VCaP (cell line): Measurements from ENCODE around the gene MME.

Source experiments
- H3K27ac ChIP-seq: fragments of 450-650 bp; 2 replicates; pipeline ENCODE4 v1.5.1; 2017
- CTCF ChIP-seq: fragments of 450-650 bp; conservative IDR thresholded peaks from 2 replicates; pipeline ENCODE4 v1.5.1; 2017; ENCODE audit warnings: mild to moderate bottlenecking, moderate library complexity

Gene MME

GRCh38 chr3:155164306-155164705, 84.2 kb downstream of the MME start:
- H3K27ac ChIP-seq, result peak overlapping the region; percentile 41
- no peak for TF ChIP-seq CTCF

- no peak for TF ChIP-seq CTCF
- no peak overlapping the region for H3K27ac ChIP-seq
Measured at GRCh38 chr3:155166441-155166840, 86.3 kb downstream of the MME start.

GRCh38 chr3:155169197-155169596, 89.1 kb downstream of the MME start:
- TF ChIP-seq CTCF, result no peak
- H3K27ac ChIP-seq, result no peak overlapping the region

- peak overlapping the region; percentile 34; the same call in 1 of the 2 replicates for H3K27ac ChIP-seq
- no peak for TF ChIP-seq CTCF
Measured at GRCh38 chr3:155173771-155174170, 93.7 kb downstream of the MME start.

GRCh38 chr3:155178810-155179436, 98.8 kb downstream of the MME start:
- no peak overlapping the region for H3K27ac ChIP-seq
- no peak for TF ChIP-seq CTCF

GRCh38 chr3:155179437-155179827, 99.3 kb downstream of the MME start:
- TF ChIP-seq CTCF, result no peak
- no peak overlapping the region for H3K27ac ChIP-seq

- H3K27ac ChIP-seq, result no peak overlapping the region
- no peak for TF ChIP-seq CTCF
Measured at GRCh38 chr3:155179966-155180757, 100.0 kb downstream of the MME start.
